ENCODE data around the gene PURA. TPM values are rescaled to one million over a fixed set of nuclear protein-coding genes. Genes with fewer than 3 reads are reported as not detected.
"Not testable (repeated sequence)": the region's sequence is repeated elsewhere in the genome, so short reads cannot be mapped to it uniquely, and the experiment has no call there.

Gene PURA
- total RNA-seq, 1 donor: 29.7 TPM

DNA sequence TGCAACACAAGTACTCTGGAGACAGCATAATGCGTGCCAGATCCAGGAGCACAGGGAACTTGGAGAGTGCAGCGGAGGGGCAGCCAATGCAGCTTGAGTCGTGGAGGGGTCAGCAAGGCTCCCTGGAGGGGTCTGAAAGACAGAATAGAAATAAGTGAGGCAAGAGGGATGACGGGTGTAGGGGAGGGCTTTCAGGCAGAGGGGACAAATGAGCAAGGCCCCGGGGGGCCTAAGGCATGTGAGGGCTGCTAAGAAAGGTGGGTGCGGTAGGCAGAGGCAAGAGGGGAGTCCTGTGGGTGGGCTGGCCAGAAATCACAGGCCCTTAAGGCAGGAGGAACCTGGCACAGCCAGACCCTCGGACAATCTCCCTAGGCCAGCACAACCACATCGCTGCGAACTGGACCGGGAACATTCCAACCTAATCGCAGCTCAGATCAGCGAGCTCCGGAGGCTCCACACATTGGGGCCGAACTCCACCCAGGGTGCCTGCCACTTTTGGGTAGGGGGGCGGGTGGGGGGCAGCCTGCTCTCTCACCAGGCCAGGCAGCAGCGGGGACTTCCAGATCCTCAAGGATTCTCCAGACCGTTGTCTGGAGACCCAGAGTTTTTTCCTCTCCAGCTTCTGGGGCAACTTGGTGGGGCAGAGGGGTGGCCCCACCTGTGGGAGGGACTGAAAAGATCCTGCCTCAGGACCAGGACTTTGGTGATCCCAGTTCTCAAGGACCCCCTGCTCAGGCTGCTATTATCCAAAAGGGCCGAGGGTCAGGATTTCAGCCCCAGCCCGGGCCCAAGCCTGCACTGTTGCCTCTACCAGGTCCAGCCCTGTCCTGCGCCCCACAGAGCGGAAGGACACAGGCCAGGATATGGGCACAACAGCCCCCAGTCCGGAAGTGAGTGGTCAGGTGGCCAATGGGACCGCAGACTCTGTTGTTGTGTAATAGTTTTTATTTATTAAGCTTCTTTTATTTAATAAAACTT lies 38.4 kb downstream of the PURA start:
- TF ChIP-seq, protein P1, sequence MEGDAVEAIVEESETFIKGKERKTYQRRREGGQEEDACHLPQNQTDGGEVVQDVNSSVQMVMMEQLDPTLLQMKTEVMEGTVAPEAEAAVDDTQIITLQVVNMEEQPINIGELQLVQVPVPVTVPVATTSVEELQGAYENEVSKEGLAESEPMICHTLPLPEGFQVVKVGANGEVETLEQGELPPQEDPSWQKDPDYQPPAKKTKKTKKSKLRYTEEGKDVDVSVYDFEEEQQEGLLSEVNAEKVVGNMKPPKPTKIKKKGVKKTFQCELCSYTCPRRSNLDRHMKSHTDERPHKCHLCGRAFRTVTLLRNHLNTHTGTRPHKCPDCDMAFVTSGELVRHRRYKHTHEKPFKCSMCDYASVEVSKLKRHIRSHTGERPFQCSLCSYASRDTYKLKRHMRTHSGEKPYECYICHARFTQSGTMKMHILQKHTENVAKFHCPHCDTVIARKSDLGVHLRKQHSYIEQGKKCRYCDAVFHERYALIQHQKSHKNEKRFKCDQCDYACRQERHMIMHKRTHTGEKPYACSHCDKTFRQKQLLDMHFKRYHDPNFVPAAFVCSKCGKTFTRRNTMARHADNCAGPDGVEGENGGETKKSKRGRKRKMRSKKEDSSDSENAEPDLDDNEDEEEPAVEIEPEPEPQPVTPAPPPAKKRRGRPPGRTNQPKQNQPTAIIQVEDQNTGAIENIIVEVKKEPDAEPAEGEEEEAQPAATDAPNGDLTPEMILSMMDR (IDR thresholded peaks at IDR 0.05; ENCODE audit: extremely low read depth, low read depth, low read length): no peak
- Histone ChIP-seq H3K27me3 (ENCODE audit: insufficient read depth, low read length) (no peaks in the 10 kb centered on the region), H3K4me3 (ENCODE audit: insufficient read depth, low read length) (no peak overlapping the region), H3K9me3 (ENCODE audit: low read depth, low read length) (no peaks in the 10 kb centered on the region), H4K20me1 (ENCODE audit: insufficient read depth, low read length) (peaks cover 67% of the 10 kb centered on the region), H3K79me2 (ENCODE audit: insufficient read depth, low read length) (peaks cover 16% of the 10 kb centered on the region), H2AFZ (ENCODE audit: low read length) (no peak overlapping the region), H3K4me2 (ENCODE audit: insufficient read depth, low read length) (no peak overlapping the region), H3K27ac (ENCODE audit: low read depth, low read length) (no peak overlapping the region), H3K4me1 (ENCODE audit: insufficient read depth, low read length) (peaks cover 4% of the 10 kb centered on the region), H3K36me3 (ENCODE audit: insufficient read depth, low read length) (no peaks in the 10 kb centered on the region)
- DNase-seq (ENCODE audit: insufficient read length, low spot score, missing footprints): no peak

DNA sequence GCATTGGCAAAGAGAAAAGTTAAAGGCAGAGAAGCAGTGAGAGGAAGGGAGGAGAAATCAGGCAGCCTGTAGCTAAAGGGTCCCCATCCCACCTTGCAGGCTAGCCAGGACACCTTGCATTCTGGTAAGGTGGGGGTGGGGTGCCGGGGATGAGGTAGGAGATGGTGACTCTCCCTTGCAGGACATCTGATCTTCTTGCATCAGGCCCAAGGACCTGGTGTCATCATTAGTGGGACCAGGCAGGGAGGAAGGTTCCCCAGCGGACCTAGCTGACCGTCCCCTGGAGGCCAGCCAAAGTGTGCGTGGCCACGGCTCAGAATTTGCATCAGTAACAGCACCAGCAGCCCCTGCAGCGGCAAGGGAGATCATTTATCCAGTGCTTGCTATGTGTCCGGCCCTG lies 39.3 kb downstream of the PURA start:
- DNase-seq (ENCODE audit: insufficient read length, low spot score, missing footprints): no peak
- H3K27me3 ChIP-seq (ENCODE audit: insufficient read depth, low read length): no peaks in the 10 kb centered on the region
- no peaks in the 10 kb centered on the region for H3K9me3 ChIP-seq (ENCODE audit: low read depth, low read length)
- H4K20me1 ChIP-seq (ENCODE audit: insufficient read depth, low read length): peaks cover 57% of the 10 kb centered on the region
- no peak overlapping the region for H3K4me3 ChIP-seq (ENCODE audit: insufficient read depth, low read length)
- no peak overlapping the region for H3K27ac ChIP-seq (ENCODE audit: low read depth, low read length)
- H3K79me2 ChIP-seq (ENCODE audit: insufficient read depth, low read length): peaks cover 7% of the 10 kb centered on the region
- TF ChIP-seq, protein P1 (IDR thresholded peaks at IDR 0.05; ENCODE audit: extremely low read depth, low read depth, low read length): no peak
- H2AFZ ChIP-seq (ENCODE audit: low read length): no peak overlapping the region
- peaks cover 4% of the 10 kb centered on the region for H3K4me1 ChIP-seq (ENCODE audit: insufficient read depth, low read length)
- no peak overlapping the region for H3K4me2 ChIP-seq (ENCODE audit: insufficient read depth, low read length)
- H3K36me3 ChIP-seq (ENCODE audit: insufficient read depth, low read length): no peaks in the 10 kb centered on the region

DNA sequence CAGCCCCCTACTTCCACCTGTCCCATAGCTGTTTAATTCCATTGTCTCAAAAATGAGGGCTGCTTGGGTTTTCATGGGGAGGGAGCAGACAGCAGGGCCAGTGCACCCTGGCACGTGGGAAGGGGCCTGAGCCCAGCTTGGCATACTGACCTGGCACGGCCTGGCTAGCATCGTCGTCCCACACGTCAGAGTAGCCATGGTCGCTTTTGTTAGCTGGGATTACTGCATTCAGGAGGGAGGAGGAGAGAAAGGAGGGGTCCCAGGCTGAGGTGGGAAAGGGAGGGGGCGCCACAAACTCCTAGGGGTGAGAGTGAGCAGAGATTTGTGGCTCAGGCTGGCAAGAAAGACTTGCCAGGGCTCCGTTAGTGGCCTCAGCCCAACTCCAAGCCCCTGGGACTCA lies 40.0 kb downstream of the PURA start:
- H3K36me3 ChIP-seq (ENCODE audit: insufficient read depth, low read length): no peaks in the 10 kb centered on the region
- no peak overlapping the region for H2AFZ ChIP-seq (ENCODE audit: low read length)
- DNase-seq (ENCODE audit: insufficient read length, low spot score, missing footprints): no peak
- H3K9me3 ChIP-seq (ENCODE audit: low read depth, low read length): no peaks in the 10 kb centered on the region
- no peaks in the 10 kb centered on the region for H3K27me3 ChIP-seq (ENCODE audit: insufficient read depth, low read length)
- peaks cover 51% of the 10 kb centered on the region for H4K20me1 ChIP-seq (ENCODE audit: insufficient read depth, low read length)
- H3K4me3 ChIP-seq (ENCODE audit: insufficient read depth, low read length): no peak overlapping the region
- no peak overlapping the region for H3K27ac ChIP-seq (ENCODE audit: low read depth, low read length)
- peaks cover 7% of the 10 kb centered on the region for H3K79me2 ChIP-seq (ENCODE audit: insufficient read depth, low read length)
- H3K4me1 ChIP-seq (ENCODE audit: insufficient read depth, low read length): peaks cover 4% of the 10 kb centered on the region
- no peak overlapping the region for H3K4me2 ChIP-seq (ENCODE audit: insufficient read depth, low read length)
- TF ChIP-seq, protein P1 (IDR thresholded peaks at IDR 0.05; ENCODE audit: extremely low read depth, low read depth, low read length): no peak

DNA sequence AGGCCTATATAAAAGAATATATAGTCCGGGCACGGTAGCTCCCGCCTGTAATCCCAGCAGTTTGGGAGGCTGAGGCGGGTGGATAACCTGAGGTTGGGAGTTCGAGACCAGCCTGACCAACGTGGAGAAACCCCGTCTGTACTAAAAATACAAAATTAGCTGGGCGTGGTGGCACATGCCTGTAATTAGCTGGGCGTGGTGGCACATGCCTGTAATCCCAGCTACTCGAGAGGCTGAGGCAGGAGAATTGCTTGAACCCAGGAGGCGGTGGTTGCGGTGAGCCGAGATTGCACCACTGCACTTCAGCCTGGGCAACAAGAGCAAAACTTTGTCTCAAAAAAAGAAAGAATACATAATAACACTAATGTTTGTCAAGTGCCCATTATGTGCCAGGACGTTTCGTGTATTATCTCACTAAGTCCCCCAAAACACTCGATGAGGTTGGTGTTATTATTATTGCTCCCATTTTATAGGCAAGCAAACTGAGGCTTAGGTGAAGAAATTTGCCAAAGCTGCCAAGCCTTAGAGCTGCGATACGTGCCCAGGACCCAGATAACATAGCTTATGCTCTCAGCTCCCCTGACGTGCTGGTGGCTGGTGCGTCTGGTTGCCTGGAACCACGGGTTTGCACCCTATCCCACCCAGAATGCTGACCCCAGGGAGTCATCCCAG lies 40.9 kb downstream of the PURA start:
- peaks cover 44% of the 10 kb centered on the region for H4K20me1 ChIP-seq (ENCODE audit: insufficient read depth, low read length)
- H3K36me3 ChIP-seq (ENCODE audit: insufficient read depth, low read length); H3K79me2 ChIP-seq (ENCODE audit: insufficient read depth, low read length); H3K4me3 ChIP-seq (ENCODE audit: insufficient read depth, low read length); H2AFZ ChIP-seq (ENCODE audit: low read length); DNase-seq (ENCODE audit: insufficient read length, low spot score, missing footprints); H3K27ac ChIP-seq (ENCODE audit: low read depth, low read length); H3K9me3 ChIP-seq (ENCODE audit: low read depth, low read length); H3K4me2 ChIP-seq (ENCODE audit: insufficient read depth, low read length); H3K4me1 ChIP-seq (ENCODE audit: insufficient read depth, low read length); H3K27me3 ChIP-seq (ENCODE audit: insufficient read depth, low read length): not testable (repeated sequence)
